ENCODE measurements around the gene ZFAND4.

DNA sequence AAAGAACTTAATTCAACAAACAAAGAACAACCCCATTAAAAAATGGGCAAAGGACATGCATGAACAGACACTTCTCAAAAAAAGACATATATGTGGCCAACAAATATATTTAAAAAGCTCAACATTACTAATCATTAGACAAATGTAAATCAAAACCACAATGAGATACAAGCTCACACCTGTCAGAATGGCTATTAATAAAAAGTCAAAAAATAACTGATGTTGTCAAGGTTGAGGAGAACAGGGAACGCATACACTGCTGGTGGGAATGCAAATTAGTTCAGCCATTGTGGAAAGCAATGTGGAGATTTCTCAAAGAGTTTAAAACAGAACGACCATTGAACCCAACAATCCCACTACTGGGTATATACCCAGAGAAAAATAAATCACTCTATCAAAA lies 19.1 kb downstream of the ZFAND4 start:
- TF ChIP-seq, protein P1, sequence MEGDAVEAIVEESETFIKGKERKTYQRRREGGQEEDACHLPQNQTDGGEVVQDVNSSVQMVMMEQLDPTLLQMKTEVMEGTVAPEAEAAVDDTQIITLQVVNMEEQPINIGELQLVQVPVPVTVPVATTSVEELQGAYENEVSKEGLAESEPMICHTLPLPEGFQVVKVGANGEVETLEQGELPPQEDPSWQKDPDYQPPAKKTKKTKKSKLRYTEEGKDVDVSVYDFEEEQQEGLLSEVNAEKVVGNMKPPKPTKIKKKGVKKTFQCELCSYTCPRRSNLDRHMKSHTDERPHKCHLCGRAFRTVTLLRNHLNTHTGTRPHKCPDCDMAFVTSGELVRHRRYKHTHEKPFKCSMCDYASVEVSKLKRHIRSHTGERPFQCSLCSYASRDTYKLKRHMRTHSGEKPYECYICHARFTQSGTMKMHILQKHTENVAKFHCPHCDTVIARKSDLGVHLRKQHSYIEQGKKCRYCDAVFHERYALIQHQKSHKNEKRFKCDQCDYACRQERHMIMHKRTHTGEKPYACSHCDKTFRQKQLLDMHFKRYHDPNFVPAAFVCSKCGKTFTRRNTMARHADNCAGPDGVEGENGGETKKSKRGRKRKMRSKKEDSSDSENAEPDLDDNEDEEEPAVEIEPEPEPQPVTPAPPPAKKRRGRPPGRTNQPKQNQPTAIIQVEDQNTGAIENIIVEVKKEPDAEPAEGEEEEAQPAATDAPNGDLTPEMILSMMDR (conservative IDR thresholded peaks at IDR 0.05 in 1 of 2, IDR thresholded peaks at IDR 0.05 in 1 of 2; ENCODE audit: low read depth in 1 of 2, low read length in 2 of 2), result no peak
- no peak for TF ChIP-seq EZH2 (IDR thresholded peaks at IDR 0.05; ENCODE audit: low read length, missing control alignments)

Data from fibroblast of lung (primary cell).